ENCODE measurements around the gene RNF17.
"Not testable (repeated sequence)": the region's sequence is repeated elsewhere in the genome, so short reads cannot be mapped to it uniquely, and the experiment has no call there.

RNF17 gene, protein sequence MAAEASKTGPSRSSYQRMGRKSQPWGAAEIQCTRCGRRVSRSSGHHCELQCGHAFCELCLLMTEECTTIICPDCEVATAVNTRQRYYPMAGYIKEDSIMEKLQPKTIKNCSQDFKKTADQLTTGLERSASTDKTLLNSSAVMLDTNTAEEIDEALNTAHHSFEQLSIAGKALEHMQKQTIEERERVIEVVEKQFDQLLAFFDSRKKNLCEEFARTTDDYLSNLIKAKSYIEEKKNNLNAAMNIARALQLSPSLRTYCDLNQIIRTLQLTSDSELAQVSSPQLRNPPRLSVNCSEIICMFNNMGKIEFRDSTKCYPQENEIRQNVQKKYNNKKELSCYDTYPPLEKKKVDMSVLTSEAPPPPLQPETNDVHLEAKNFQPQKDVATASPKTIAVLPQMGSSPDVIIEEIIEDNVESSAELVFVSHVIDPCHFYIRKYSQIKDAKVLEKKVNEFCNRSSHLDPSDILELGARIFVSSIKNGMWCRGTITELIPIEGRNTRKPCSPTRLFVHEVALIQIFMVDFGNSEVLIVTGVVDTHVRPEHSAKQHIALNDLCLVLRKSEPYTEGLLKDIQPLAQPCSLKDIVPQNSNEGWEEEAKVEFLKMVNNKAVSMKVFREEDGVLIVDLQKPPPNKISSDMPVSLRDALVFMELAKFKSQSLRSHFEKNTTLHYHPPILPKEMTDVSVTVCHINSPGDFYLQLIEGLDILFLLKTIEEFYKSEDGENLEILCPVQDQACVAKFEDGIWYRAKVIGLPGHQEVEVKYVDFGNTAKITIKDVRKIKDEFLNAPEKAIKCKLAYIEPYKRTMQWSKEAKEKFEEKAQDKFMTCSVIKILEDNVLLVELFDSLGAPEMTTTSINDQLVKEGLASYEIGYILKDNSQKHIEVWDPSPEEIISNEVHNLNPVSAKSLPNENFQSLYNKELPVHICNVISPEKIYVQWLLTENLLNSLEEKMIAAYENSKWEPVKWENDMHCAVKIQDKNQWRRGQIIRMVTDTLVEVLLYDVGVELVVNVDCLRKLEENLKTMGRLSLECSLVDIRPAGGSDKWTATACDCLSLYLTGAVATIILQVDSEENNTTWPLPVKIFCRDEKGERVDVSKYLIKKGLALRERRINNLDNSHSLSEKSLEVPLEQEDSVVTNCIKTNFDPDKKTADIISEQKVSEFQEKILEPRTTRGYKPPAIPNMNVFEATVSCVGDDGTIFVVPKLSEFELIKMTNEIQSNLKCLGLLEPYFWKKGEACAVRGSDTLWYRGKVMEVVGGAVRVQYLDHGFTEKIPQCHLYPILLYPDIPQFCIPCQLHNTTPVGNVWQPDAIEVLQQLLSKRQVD (N-terminal part only)

DNA sequence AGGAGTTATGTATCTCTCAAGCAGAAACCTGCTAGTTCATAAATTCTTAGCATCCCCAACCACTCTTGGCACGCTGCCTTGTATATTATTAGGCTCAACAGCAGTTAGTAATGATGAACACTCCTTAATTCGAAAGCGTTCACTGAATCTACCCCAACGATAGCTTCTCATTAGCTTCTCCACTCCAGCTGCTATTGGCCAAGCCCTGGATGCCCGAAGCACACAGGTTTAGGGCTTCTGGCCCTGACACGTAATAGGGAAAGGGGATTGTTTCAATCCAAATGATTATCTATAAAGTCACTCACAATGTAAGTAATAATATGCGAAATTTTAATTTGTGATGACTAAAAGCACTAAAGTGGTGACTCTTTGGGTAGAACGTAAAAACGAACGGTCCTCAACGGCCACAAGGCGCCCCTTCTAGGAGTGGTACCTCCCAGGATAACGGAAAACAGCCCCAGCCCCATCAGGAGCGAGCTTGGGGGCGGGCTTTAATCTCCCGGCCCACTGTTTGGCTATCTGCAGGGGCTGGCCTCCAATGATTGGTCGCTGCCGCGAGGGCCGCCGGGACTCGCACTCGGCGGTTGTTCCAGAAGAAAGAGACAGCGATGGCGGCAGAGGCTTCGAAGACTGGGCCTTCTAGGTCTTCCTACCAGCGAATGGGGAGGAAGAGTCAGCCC, at the start of gene RNF17:
Gene RNF17 (plus strand): TSS at position 574 of the 680 bp plus-strand sequence. CDS start 35 bp downstream, at position 609.
- no peak for DNase-seq

DNA sequence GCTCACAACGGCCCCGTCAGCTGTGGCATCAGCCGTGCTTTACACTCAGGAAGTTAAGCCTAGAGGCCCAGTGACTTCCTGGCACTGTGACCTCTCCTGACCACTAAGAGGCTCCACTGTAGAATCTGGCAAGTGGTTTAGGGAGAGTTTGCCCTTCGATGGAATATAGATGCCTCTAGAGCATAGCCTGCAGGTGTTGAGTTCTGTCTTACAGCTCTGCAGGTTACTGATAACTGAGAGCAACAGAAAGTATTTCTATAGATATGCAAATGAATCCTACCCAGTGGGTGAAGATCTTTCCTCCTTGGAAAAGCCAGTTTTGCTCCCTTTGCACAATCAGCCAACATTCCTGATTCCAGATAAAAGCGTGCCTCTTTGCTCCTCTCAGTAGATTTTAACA, 48.0 kb upstream of the RNF17 start:
- DNase-seq, result no peak

DNA sequence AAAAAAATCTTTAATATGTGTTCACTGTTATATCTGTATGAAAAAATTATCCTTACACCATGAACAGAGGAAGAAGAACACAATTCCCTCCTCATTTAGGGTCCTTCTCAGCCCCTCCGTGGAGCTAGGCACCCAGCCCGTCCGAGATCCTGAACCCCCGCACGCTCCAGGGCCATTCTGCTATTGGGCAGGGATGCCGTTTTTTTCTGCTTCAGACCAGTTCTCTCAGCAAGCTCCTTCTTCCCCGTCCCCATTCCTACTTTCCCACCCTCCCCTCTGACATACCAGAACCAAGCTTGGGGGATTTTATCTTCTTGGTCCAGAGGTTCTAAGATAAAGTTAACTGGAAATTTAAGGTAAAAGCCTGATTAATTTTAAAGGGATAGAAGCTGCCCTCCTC, 47.5 kb upstream of the RNF17 start:
- DNase-seq, result no peak

DNA sequence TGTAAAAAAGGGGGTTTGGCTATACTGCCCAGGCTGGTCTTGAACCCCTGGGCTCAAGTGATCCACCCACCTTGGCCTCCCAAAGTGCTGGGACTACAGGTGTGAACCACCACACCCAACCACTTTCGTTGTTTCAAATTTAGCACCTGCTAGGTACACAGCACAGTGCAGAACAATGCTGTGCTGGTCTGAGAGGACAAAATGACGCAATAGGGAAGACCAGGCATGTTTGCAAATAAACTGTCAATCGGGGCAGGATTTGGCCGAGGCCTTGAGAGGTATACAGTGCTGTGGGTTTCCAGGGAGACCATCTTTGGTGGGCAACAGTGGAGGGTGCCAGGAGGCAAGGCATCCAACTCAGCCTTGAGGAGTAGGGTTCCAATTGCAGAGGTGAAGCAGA, 46.8 kb upstream of the RNF17 start:
- no peak for DNase-seq

DNA sequence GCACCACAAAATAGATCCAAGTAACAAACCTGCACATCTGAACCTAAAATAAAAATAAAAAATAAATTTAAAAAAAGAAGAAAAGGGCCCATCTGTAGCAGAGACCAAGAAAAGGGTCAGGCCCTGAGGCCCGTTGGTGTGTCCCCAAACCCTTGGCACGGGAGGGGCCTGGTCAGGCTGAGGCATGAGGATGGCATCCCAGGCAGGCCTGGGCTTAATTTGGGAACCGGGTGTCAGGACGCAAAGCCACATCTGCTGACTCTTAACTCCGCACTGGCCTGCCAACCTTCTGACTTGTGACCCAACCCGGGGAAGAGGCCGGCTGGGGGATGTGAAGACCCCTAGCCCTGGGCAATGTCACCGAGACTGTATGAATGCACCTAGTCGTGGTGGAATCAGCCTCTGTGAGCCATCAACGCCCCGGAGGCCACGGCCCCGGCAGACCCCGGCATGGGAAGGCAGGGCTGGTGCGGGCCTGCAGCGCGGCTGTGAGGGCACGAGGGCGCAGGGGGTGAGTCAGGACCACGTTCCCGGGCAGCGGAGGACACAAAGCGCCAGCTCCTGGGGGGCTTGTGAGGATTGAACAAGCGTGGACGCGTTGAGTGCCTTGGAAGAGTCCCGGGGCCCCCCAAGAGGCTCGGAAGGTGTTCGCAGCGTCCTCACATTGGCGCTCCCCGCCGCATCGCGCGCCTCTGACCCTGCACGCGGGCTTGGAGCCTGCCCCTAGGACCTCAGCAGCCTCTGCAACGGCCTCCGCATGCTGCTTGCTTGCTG, 45.6 kb upstream of the RNF17 start:
- no peak for DNase-seq

DNA sequence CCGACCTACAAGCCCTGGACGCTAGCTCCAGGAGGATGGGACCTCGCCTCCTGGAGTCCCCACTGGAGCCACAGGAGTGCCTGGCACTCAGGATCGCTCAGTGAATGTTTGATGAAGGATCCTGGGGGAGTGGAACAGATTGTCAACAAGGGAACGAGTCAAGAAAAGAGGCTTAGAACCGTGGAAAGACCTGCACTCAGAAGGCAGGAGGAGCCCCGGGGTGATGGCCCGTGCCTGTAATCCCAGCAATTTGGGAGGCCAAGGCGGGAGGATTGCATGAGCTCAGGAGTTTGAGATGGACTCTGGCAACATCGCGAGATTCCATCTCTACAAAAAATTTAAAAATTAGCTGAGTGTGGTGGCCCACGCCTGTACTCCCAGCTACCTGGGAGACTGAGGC, 44.8 kb upstream of the RNF17 start:
- no peak for DNase-seq

DNA sequence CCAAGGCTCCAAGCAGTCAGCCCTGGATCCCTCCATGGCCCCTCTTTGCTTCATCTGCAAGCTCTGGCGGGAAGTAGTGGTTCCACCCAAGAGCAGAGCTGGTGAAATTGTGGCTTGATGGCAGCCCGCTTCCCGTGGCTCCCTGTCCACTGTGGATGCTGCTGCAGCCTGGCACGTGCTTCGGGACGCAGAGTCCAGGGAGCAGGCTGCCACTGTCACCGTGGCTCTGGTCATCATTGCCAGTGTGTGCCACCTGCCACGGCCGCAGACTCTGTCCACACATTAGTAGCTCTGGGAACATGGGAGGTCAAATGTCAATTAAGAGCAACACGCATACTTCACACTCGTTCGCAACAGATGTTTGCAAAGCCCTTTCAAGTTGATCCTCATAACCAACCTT, 40.8 kb upstream of the RNF17 start:
- no peak for DNase-seq

DNA sequence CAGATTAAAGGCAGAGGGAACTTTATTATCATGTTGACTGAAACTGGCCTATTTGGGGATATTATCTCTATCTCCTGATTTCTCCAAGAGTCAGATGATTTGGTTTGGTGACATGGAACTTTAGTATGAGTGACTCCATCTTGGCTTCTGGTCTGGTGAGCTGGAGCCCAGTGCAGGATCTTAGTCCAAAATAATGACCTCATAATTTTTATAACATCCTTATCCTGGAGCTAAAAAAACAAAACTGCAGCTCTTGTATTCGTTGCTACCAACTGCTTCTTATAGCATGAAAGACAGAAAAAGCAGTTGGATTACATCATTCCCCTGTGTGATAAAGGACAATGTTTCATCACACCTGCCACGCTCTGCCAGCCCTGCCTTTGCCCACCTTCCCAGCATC, 39.3 kb upstream of the RNF17 start:
- DNase-seq, result no peak

DNA sequence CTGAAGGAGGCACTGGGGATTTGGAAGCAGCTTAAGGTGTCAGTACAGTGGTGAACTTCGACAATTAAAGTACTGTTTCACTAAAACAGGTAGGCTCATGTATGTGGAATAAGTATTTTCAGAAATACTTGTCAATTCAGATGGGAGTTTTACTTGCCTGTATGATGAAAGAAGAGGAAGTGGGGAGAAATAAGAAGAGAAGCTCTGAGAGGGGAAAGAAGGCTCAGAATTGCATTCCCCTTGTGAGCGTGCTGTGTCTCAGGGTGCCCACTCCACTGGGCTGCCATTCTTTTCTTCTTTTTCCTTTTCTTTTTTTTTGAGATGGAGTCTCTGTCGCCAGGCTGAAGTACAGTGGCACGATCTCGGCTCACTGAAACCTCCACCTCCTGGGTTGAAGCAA, 38.6 kb upstream of the RNF17 start:
- DNase-seq, result no peak

DNA sequence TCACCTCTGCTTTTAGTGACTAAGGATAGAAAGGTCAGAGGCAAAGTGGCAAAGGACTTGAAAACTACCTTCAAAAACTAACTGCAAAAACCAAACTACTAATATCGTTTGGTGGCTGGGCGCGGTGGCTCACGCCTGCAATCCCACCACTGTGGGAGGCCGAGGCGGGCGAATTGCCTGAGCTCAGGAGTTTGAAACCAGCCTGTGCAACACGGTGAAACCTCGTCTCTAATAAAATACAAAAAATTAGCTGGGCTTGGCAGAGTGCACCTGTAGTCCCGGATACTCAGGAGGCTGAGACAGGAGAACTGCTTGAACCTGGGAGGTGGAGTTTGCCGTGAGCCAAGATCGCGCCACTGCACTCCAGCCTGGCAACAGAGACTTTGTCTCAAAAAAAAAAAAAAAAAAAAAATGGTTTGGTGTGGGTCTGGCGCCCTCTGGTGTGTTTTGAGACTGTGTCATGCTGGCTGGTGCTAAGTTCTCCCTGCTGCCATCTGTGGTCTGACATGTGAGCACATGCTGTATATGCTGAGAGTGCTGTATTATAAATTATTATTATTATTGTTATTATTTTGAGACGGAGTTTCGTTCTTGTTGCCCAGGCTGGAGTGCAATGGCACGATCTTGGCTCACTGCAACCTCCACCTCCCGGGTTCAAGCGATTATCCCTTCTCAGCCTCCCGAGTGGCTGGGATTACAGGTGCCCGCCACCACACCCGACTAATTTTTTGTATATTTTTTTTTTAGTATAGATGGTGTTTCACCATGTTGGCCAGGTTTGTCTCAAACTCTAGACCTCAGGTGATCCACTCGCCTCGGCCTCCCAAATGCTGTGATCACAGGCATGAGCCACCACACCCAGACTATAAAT, 36.0 kb upstream of the RNF17 start:
- DNase-seq, result no peak

DNA sequence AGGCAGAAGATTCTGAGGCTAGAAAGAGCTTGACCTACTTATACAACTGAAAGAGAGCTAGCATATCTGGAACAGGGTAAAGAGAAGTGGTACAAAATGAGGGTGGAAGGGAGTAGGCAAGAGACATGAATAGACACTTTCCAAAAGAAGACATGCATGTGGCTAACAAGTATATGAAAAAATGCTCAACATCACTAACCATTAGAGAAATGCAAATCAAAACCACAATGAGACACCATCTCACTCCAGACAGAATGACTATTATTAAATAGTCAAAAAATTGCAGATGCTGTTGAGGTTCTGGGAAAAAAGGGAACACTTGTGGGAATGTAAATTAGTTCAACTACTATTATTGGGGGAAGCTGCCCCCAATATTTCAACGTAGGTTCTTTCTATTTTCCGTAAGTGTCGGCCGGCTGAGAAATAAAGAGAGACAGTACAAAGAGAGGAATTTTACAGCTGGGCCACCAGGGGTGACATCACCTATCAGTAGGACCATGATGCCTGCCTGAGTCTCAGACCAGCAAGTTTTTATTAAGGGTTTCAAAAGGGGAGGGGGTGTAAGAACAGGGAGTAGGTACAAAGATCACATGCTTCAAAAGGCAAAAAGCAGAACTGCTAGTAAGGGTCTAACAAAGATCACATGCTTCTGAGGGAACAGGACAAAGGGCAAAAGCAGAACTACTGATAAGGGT, 32.9 kb upstream of the RNF17 start:
- not testable (repeated sequence) for DNase-seq

DNA sequence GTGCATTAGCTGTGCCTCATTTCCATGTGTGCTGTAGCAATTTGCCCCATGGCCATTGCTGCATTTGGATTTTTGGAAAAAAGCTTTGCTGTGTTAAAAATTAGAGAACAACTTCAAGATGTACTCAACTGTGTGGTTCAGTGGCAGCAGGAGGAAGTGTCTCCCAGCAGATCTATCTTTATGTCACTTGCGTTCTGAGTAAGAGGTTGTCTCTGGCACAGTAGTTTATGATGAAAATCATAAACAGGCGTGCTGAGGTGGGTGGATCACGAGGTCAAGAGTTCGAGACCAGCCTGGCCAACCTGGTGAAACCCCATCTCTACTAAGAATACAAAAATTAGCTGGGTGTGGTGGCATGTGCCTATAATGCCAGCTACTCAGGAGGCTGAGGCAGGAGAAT, 29.0 kb upstream of the RNF17 start:
- no peak for DNase-seq

DNA sequence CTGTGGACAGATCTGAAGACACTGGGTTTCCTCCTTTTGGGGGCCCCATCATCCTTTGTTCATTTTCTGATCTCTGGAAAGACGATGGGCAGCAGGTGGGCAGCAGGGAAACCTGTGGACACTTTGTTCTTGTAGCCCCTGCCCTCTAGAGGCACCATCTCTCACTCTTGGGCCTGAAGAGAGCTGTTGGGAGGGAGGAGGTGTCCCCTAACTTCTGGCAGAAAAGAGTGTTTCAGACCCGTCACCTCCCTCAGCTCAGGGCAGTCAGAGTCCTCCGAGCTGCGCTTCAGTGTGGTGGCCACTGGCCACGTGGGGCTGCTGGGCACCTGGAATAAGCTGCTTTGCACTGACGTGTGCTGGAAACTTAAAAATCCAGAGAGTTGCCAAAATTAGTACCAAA, 26.9 kb upstream of the RNF17 start:
- DNase-seq, result no peak

DNA sequence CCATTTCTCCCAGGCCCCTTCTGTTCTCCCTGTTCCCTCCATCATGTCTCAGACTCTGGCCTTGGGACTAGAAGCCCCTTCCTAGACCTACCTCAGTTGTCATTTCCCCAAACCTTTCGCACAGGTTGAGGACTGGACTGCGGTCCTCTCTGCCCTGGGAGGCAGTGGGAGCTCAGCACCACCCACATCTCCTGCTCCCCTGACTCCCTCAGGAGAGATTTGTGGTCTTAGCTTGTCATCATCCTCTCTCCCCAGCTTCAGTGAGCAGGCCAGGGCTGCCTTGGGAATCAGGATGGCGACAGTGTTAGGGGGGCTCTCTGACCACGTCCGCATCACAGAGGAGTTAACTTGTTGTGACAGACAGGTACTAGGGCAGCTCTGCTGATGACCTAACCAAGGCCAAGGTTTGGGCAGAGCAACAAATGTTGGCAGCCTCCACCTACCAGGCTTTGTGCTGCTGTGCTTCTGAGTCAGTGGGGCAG, 25.6 kb upstream of the RNF17 start:
- no peak for DNase-seq

DNA sequence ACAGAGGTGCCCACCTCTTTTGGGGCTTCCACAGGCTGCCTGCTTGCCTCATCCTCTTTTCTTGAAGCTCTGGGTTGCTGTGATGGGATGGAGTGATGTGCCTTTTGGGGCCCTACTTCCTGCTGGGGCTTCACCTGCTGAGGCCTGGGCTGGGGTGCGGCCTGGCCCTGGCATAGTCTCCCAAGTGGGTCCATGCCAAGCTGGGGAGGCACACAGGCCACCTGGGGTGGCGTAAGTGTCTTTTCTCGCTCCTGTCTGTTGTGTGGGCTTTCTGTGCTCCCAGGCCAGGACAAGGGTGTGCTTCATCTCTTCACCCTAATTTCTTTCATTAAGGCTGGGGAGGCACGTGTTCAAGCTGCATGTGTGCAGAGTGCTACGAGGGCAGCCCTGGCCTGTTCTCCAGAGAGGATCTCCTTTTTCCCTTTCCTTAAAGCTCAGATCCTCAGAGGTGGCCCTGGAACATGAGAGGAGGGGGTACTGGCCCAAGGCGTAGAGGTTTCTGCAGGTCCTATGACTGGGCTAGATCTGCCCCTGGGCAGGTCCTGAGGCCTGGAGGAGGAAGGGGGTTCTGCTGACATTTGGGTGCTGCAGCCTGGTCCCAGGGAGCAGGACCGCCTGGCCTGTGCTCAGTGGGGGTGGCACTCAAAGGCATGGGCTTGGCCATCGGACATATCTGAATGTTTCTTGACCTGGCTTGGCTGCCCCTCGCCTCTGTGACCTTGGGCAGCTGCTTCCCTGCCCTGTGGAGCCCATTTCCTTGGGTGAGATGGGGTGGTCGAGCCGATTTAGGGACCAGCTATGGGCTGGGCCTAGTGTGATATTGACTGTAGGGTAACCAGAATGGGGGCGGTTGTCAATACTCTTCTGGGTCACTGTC, 23.7 kb upstream of the RNF17 start:
- DNase-seq, result no peak

DNA sequence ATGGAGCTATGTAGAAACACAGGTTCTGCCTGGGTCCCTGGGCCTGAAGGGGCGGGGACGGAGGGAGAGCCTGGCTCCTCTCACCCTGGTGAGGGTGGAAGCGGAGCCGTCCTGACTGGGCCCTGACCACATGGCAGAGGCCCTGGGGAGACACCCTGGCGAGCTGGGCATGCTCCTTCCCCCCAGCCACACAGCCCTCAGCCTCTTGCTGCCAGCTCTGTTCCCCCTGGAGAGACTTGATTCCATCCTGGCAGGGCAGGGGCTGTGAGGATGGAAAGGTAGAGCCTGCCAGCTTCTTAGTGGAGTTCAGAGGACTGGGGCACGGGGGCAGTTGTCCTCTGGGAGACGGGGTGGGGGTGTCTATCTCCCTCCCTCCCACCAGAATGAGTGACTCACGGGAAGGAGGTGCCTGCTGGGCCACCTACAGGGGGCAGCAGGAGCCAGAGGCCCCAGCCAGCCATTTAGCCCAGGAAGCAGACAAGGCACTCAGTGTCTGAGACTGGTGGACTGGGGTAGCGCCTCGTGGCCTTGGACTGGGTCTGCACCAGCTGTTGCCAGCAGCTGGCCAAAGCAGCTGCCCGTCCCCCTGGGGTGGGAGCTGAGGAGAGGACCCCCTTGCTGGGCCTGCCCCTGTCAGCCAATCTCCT, 22.8 kb upstream of the RNF17 start:
- DNase-seq, result no peak

DNA sequence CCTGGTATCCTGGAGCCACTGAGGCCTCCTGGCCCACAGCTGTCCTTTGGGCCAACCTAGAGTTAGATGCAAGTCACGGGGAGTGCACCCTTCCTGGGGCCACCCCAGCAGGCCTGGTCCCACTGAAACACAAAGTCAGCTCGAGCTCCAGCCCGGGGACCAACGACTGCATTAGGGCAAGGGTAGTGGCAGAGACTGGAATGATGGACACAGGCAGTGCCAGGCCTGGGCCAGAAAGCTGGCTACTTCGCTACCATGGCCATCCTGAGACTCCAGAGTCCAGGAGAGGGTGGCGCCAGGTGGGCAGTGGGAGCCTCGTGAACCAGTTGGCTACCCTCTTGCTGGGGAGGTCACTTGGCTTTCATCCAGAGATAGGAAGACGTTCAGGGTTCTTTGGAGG, 22.2 kb upstream of the RNF17 start:
- no peak for DNase-seq

DNA sequence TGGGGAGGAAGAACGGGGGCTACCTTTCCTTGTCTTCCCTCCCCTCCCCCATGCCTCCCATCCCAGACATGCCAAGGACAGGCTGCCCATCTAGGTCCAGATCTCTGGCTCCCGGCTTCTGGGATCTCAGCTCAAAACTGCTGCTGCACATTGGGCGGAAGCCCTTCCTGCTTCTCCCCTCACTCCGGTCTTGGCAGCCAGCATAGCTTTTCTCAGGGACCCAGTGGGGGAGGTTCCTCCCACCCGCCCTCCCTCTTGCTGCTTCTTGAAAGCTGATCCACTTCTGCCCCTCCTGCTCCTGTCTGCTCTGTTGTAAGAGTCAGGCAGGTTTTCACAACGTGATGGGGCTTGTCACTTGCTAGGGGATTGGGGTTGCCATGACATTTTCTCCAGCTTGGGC, 21.7 kb upstream of the RNF17 start:
- no peak for DNase-seq
